GM23338 (cell line): ENCODE measurements around the gene LNX2. TPM values are rescaled to one million over a fixed set of nuclear protein-coding genes. Genes with fewer than 3 reads are reported as not detected.

ENCODE experiments used
- ATAC-seq: fragments of 200-7000 bp; cut with Tn5 transposase; 3 replicates; pipeline ENCODE4 v1.9.1; 2020
- DNase-seq: peaks from one replicate; pipeline ENCODE4 v3.0.0-alpha.2; 2015; ENCODE audit warnings: low spot score
- H2AFZ ChIP-seq: fragments of 200-600 bp; sonication (generic); 2 replicates; pipeline ENCODE4 v1.8.0; 2016; ENCODE audit warnings: antibody characterized with exemption, mild to moderate bottlenecking, moderate library complexity
- H3F3A ChIP-seq: fragments of 200-600 bp; sonication (generic); replicated peaks from 2 replicates; pipeline ENCODE4 v1.8.0; 2017; ENCODE audit warnings: antibody characterized with exemption, mixed run types, low read depth
- H3K27ac ChIP-seq: fragments of 200-600 bp; sonication (generic); 2 replicates; pipeline ENCODE4 v1.6.1; 2016; ENCODE audit warnings: low read depth
- H3K27me3 ChIP-seq: fragments of 200-600 bp; sonication (generic); 2 replicates; pipeline ENCODE4 v1.8.0; 2016; ENCODE audit warnings: mild to moderate bottlenecking, mixed run types, moderate library complexity; ENCODE audit not compliant: insufficient read depth
- H3K36me3 ChIP-seq: fragments of 200-600 bp; sonication (generic); 2 replicates; pipeline ENCODE4 v1.8.0; 2016; ENCODE audit warnings: mild to moderate bottlenecking; ENCODE audit not compliant: insufficient read depth
- H3K4me1 ChIP-seq: fragments of 200-600 bp; sonication (generic); 2 replicates; pipeline ENCODE4 v1.8.0; 2016; ENCODE audit warnings: mild to moderate bottlenecking, moderate library complexity; ENCODE audit not compliant: insufficient read depth
- H3K4me2 ChIP-seq: fragments of 200-600 bp; sonication (generic); 2 replicates; pipeline ENCODE4 v1.7.1; 2017; ENCODE audit warnings: mixed run types
- H3K4me3 ChIP-seq: fragments of 200-600 bp; sonication (generic); 2 replicates; pipeline ENCODE4 v1.6.1; 2016; ENCODE audit warnings: mixed run types
- H3K79me2 ChIP-seq: fragments of 200-600 bp; sonication (generic); replicated peaks from 2 replicates; pipeline ENCODE4 v1.8.0; 2017; ENCODE audit warnings: mild to moderate bottlenecking; ENCODE audit not compliant: insufficient read depth
- H3K9me2 ChIP-seq: fragments of 200-600 bp; sonication (generic); 2 replicates; pipeline ENCODE4 v1.8.0; 2017; ENCODE audit not compliant: insufficient read depth
- H4K20me1 ChIP-seq: fragments of 200-600 bp; sonication (generic); replicated peaks from 2 replicates; pipeline ENCODE4 v1.8.0; 2017; ENCODE audit warnings: mild to moderate bottlenecking; ENCODE audit not compliant: insufficient read depth
- H3K27ac Mint-ChIP-seq: 2 replicates; pipeline ENCODE4 v1.8.0; 2020; ENCODE audit warnings: inconsistent platforms, mild to moderate bottlenecking, moderate library complexity, mixed read lengths
- H3K27me3 Mint-ChIP-seq: 3 replicates; pipeline ENCODE4 v1.8.0; 2022; ENCODE audit warnings: low read depth, mild to moderate bottlenecking, moderate library complexity, mixed read lengths, inconsistent platforms; ENCODE audit not compliant: insufficient read depth, poor library complexity
- H3K36me3 Mint-ChIP-seq: 3 replicates; pipeline ENCODE4 v1.8.0; 2021; ENCODE audit warnings: low read depth, mild to moderate bottlenecking, inconsistent platforms, moderate library complexity, mixed read lengths
- H3K4me1 Mint-ChIP-seq: 3 replicates; pipeline ENCODE4 v1.8.0; 2020; ENCODE audit warnings: mild to moderate bottlenecking, inconsistent platforms, mixed read lengths
- H3K4me3 Mint-ChIP-seq: 3 replicates; pipeline ENCODE4 v1.8.0; 2021; ENCODE audit warnings: moderate library complexity, mild to moderate bottlenecking, inconsistent platforms, mixed read lengths
- H3K9me3 Mint-ChIP-seq: 3 replicates; pipeline ENCODE4 v1.8.0; 2020; ENCODE audit warnings: moderate library complexity, mild to moderate bottlenecking, inconsistent platforms, mixed read lengths
- CREB1 ChIP-seq: fragments of 250-450 bp; sonication (Bioruptor Pico); IDR thresholded peaks from 2 replicates; pipeline ENCODE4 v1.5.0; 2020; ENCODE audit warnings: low read depth, mild to moderate bottlenecking, moderate library complexity
- EZH2 ChIP-seq: fragments of 200-600 bp; sonication (generic); IDR thresholded peaks from one replicate; pipeline ENCODE4 v1.8.0; 2017; ENCODE audit warnings: antibody characterized with exemption, mild to moderate bottlenecking, low read depth; ENCODE audit not compliant: unreplicated experiment
- EZH2phosphoT487 ChIP-seq: fragments of 200-600 bp; sonication (generic); IDR thresholded peaks from one replicate; pipeline ENCODE4 v1.8.1; 2018; ENCODE audit warnings: antibody characterized with exemption; ENCODE audit not compliant: unreplicated experiment
- JUNB ChIP-seq: IDR thresholded peaks from one replicate; pipeline ENCODE4 v1.6.1; 2016; ENCODE audit warnings: antibody characterized with exemption; ENCODE audit not compliant: unreplicated experiment
- NANOG ChIP-seq: IDR thresholded peaks from 2 replicates; pipeline ENCODE4 v1.6.1; 2016; ENCODE audit warnings: antibody characterized with exemption, borderline replicate concordance
- POLR2AphosphoS5 ChIP-seq: IDR thresholded peaks from 2 replicates; pipeline ENCODE4 v1.6.1; 2016; ENCODE audit warnings: antibody characterized with exemption, low read depth
- STAT1 ChIP-seq: IDR thresholded peaks from one replicate; pipeline ENCODE4 v1.6.1; 2016; ENCODE audit warnings: antibody characterized with exemption; ENCODE audit not compliant: unreplicated experiment
- ZNF114 ChIP-seq: fragments of 250-450 bp; sonication (Bioruptor Pico); IDR thresholded peaks from 2 replicates; pipeline ENCODE4 v1.5.0; 2020; ENCODE audit warnings: mild to moderate bottlenecking, moderate library complexity
- ZNF331 ChIP-seq: fragments of 250-450 bp; sonication (Bioruptor Pico); IDR thresholded peaks from 2 replicates; pipeline ENCODE4 v1.5.0; 2020; ENCODE audit warnings: low read depth, mild to moderate bottlenecking, moderate library complexity
- polyA plus RNA-seq: library from polyadenylated mRNA; unstranded; fragments of >200 nt; fragmentation: Nextera tagmentation; extraction: Ambion mirVana; gene quantifications from 2 replicates; pipeline ENCODE4 v1.2.1, GENCODE V29; 2016
- total RNA-seq: library from RNA; depleted of rRNA; stranded (reverse); fragments of >200 nt; shearing (Covaris generic); gene quantifications from 2 replicates; pipeline ENCODE4 v1.2.3, GENCODE V29; 2014
- TF ChIP-seq, protein P1 (sequence below), 2 experiments: fragments of 200-600 bp in 1 of 2; sonication (generic) in 1 of 2; conservative IDR thresholded peaks; 2 replicates each; pipeline versions ENCODE4 v1.5.1 to v1.6.1; 2016 to 2017; ENCODE audit warnings: antibody characterized with exemption in 2 of 2, low read depth in 2 of 2, mild to moderate bottlenecking in 2 of 2, moderate library complexity in 1 of 2
- TF ChIP-seq, protein P2 (sequence below): IDR thresholded peaks from 2 replicates; pipeline ENCODE4 v1.6.1; 2016; ENCODE audit warnings: antibody characterized with exemption
- TF ChIP-seq, protein P3 (sequence below): IDR thresholded peaks from one replicate; pipeline ENCODE4 v1.6.1; 2018; ENCODE audit warnings: antibody characterized with exemption; ENCODE audit not compliant: unreplicated experiment

The LNX2 gene
- total and polyA plus RNA-seq, 2 experiments from 2014 or later: 3.7 to 18.0 TPM

DNA sequence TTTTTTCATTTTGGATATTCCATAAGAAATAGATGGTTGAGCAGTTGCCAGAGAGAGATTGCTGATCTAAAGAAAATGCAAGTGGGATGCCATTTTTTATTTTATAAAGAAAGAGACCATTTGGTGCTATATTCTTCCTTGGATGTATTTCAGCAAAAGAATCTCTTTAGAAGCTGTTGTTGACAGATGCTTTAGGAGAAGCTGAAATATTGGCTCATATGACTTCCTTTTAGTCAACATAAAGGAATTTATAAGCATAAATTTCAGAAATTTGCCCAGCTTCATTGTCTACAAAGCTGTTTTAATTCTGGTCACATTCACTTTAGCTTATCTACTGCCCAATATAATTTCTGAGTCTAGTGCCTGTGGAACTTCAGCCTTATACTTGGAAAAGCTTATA is 38.2 kb upstream of the LNX2 start (continued):
- TF ChIP-seq, protein P1, sequence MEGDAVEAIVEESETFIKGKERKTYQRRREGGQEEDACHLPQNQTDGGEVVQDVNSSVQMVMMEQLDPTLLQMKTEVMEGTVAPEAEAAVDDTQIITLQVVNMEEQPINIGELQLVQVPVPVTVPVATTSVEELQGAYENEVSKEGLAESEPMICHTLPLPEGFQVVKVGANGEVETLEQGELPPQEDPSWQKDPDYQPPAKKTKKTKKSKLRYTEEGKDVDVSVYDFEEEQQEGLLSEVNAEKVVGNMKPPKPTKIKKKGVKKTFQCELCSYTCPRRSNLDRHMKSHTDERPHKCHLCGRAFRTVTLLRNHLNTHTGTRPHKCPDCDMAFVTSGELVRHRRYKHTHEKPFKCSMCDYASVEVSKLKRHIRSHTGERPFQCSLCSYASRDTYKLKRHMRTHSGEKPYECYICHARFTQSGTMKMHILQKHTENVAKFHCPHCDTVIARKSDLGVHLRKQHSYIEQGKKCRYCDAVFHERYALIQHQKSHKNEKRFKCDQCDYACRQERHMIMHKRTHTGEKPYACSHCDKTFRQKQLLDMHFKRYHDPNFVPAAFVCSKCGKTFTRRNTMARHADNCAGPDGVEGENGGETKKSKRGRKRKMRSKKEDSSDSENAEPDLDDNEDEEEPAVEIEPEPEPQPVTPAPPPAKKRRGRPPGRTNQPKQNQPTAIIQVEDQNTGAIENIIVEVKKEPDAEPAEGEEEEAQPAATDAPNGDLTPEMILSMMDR (conservative IDR thresholded peaks at IDR 0.05; ENCODE audit: low read depth in 2 of 2): no peak
- TF ChIP-seq NANOG: no peak
- no peak for TF ChIP-seq EZH2phosphoT487
- no peak for TF ChIP-seq STAT1
- TF ChIP-seq, protein P2, sequence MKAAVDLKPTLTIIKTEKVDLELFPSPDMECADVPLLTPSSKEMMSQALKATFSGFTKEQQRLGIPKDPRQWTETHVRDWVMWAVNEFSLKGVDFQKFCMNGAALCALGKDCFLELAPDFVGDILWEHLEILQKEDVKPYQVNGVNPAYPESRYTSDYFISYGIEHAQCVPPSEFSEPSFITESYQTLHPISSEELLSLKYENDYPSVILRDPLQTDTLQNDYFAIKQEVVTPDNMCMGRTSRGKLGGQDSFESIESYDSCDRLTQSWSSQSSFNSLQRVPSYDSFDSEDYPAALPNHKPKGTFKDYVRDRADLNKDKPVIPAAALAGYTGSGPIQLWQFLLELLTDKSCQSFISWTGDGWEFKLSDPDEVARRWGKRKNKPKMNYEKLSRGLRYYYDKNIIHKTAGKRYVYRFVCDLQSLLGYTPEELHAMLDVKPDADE: no peak
- TF ChIP-seq CREB1 (CRISPR knock-in tag): no peak
- no peak for TF ChIP-seq EZH2
- no peak for TF ChIP-seq ZNF114
- no peak for TF ChIP-seq JUNB
- TF ChIP-seq POLR2AphosphoS5: no peak

DNA sequence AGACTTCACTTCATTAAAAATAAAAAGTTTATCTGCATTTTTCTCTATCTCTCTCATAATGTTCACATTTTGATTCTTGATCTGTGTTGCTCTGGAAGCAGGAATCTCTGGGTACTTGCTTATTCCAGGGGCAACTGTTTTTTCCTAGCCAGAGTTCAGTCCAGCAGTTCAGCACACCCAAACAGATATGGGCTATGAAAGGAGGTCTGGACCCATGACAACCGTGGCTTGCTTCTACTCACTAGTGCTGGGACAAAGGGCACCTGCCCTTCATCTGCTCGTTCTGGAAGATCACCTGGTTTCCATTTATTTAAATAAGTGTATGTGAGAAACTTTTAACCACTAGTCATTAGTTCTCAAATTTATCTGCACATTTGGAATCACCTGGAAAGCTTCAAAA is 37.4 kb upstream of the LNX2 start:
- Mint-ChIP-seq H3K27ac (no peak overlapping the region; the same call in 1 of the 2 replicates), H3K4me3 (no peak overlapping the region), H3K27me3 (no peaks in the 10 kb centered on the region), H3K36me3 (peaks cover 5% of the 10 kb centered on the region; the same call in 2 of the 3 replicates), H3K4me1 (peaks cover 5% of the 10 kb centered on the region), H3K9me3 (no peaks in the 10 kb centered on the region)
- Histone ChIP-seq H4K20me1 (peaks cover 19% of the 10 kb centered on the region), H2AFZ (no peak overlapping the region), H3K4me3 (no peak overlapping the region), H3K9me2 (no peaks in the 10 kb centered on the region), H3K79me2 (no peaks in the 10 kb centered on the region), H3K4me1 (0 out of 2 replicates have a peak, but pooled peaks cover 6% of the 10 kb centered on the region), H3K4me2 (no peak overlapping the region), H3K36me3 (no peaks in the 10 kb centered on the region), H3K27ac (no peak overlapping the region), H3K27me3 (no peaks in the 10 kb centered on the region), H3F3A (no peaks in the 10 kb centered on the region)
- ATAC-seq: no peak
- no peak for DNase-seq
- no peak for TF ChIP-seq JUNB
- TF ChIP-seq, protein P1 (conservative IDR thresholded peaks at IDR 0.05; ENCODE audit: low read depth in 2 of 2): no peak
- TF ChIP-seq, protein P3, sequence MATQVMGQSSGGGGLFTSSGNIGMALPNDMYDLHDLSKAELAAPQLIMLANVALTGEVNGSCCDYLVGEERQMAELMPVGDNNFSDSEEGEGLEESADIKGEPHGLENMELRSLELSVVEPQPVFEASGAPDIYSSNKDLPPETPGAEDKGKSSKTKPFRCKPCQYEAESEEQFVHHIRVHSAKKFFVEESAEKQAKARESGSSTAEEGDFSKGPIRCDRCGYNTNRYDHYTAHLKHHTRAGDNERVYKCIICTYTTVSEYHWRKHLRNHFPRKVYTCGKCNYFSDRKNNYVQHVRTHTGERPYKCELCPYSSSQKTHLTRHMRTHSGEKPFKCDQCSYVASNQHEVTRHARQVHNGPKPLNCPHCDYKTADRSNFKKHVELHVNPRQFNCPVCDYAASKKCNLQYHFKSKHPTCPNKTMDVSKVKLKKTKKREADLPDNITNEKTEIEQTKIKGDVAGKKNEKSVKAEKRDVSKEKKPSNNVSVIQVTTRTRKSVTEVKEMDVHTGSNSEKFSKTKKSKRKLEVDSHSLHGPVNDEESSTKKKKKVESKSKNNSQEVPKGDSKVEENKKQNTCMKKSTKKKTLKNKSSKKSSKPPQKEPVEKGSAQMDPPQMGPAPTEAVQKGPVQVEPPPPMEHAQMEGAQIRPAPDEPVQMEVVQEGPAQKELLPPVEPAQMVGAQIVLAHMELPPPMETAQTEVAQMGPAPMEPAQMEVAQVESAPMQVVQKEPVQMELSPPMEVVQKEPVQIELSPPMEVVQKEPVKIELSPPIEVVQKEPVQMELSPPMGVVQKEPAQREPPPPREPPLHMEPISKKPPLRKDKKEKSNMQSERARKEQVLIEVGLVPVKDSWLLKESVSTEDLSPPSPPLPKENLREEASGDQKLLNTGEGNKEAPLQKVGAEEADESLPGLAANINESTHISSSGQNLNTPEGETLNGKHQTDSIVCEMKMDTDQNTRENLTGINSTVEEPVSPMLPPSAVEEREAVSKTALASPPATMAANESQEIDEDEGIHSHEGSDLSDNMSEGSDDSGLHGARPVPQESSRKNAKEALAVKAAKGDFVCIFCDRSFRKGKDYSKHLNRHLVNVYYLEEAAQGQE: no peak
- TF ChIP-seq NANOG: no peak
- TF ChIP-seq ZNF331 (CRISPR knock-in tag): no peak
- TF ChIP-seq STAT1: no peak
- no peak for TF ChIP-seq ZNF114
- TF ChIP-seq POLR2AphosphoS5: no peak
- no peak for TF ChIP-seq CREB1 (CRISPR knock-in tag)
- TF ChIP-seq EZH2: no peak
